ENCODE results near the gene CMSS1.

The CMSS1 gene

GRCh38 chr3:100057716-100058575 lies 240.3 kb downstream of the CMSS1 start:
- no peak for DNase-seq (ENCODE audit: low read depth)

- no peak for DNase-seq (ENCODE audit: low read depth)
Observed at GRCh38 chr3:100059472-100059871, 241.8 kb downstream of the CMSS1 start.

- DNase-seq (ENCODE audit: low read depth), result no peak
Observed at GRCh38 chr3:100060685-100061484, 243.2 kb downstream of the CMSS1 start.

- DNase-seq (ENCODE audit: low read depth), result no peak
Observed at GRCh38 chr3:100062665-100063064, 245.0 kb downstream of the CMSS1 start.

- DNase-seq (ENCODE audit: low read depth), result no peak
Observed at GRCh38 chr3:100063929-100064461, 246.3 kb downstream of the CMSS1 start.

- no peak for DNase-seq (ENCODE audit: low read depth)
Observed at GRCh38 chr3:100067589-100067988, 249.9 kb downstream of the CMSS1 start.

GRCh38 chr3:100068826-100069225 lies 251.2 kb downstream of the CMSS1 start:
- peak; percentile 48 for DNase-seq (ENCODE audit: low read depth)

GRCh38 chr3:100069472-100069871 lies 251.8 kb downstream of the CMSS1 start:
- DNase-seq (ENCODE audit: low read depth), result no peak

GRCh38 chr3:100072326-100073048 lies 254.8 kb downstream of the CMSS1 start:
- no peak for DNase-seq (ENCODE audit: low read depth)

- DNase-seq (ENCODE audit: low read depth), result no peak
Observed at GRCh38 chr3:100073049-100073713, 255.5 kb downstream of the CMSS1 start.

- no peak for DNase-seq (ENCODE audit: low read depth)
Observed at GRCh38 chr3:100073714-100074307, 256.1 kb downstream of the CMSS1 start.

- DNase-seq (ENCODE audit: low read depth), result no peak
Observed at GRCh38 chr3:100075196-100075595, 257.5 kb downstream of the CMSS1 start.

- no peak for DNase-seq (ENCODE audit: low read depth)
Observed at GRCh38 chr3:100075851-100076730, 258.4 kb downstream of the CMSS1 start.

GRCh38 chr3:100076731-100077529 lies 259.3 kb downstream of the CMSS1 start:
- no peak for DNase-seq (ENCODE audit: low read depth)

- DNase-seq (ENCODE audit: low read depth), result no peak
Observed at GRCh38 chr3:100079328-100079727, 261.7 kb downstream of the CMSS1 start.

GRCh38 chr3:100080573-100080972 lies 262.9 kb downstream of the CMSS1 start:
- no peak for DNase-seq (ENCODE audit: low read depth)

GRCh38 chr3:100081311-100081710 lies 263.6 kb downstream of the CMSS1 start:
- DNase-seq (ENCODE audit: low read depth), result no peak

- DNase-seq (ENCODE audit: low read depth), result no peak
Observed at GRCh38 chr3:100081986-100082692, 264.5 kb downstream of the CMSS1 start.

GRCh38 chr3:100082714-100083113 lies 265.1 kb downstream of the CMSS1 start:
- DNase-seq (ENCODE audit: low read depth), result no peak
